CD4-positive, alpha-beta T cell treated with Interleukin-6 for 4 hours (primary cell): Measurements from ENCODE around the gene AXL.
"Not testable (repeated sequence)": the region's sequence is repeated elsewhere in the genome, so short reads cannot be mapped to it uniquely, and the experiment has no call there.

Source experiments
- DNase-seq: peaks from one replicate; pipeline ENCODE4 v3.0.0-alpha.2; 2020; ENCODE audit warnings: mixed read lengths

The AXL gene

DNA sequence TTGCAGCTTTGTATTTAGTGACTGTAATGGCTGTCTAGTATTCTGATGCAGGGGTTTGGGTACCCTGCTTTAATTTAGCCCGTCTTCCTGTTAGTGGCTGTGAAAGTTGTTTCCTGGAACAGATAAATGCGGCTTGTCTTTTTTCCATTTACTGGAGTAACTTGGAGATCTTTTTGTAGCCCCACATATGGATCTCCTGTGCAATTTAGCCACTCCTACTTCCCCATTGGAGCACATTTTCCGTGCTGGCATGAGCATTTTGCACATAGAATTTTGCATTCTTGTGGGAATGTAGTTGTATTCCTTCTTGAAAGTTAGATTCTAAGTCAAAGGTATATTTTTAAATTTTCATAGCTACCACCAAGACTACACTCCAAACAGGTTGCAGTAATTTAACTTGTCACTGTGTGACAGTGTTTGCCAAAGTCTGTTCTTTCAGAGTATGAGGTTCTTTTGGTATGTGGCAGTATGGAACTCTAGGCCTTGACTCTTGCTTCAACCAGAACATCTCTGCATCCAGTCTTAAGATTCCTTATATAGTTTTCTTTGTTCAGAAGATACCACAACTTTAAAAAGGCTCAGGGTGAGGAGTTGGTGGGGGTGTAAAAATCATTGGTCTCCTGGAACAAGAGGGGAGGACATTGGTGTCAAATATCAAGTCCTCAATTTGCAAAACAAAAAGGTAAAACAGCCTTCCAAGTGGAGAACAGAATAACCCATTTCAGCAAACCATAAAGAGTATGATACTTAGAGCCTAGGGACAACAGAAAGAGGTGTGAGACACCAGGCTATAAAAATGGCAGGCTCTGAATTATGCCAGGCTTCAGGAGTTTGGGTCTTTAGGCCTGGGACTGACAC, 69.9 kb downstream of the AXL start:
- DNase-seq = no peak

DNA sequence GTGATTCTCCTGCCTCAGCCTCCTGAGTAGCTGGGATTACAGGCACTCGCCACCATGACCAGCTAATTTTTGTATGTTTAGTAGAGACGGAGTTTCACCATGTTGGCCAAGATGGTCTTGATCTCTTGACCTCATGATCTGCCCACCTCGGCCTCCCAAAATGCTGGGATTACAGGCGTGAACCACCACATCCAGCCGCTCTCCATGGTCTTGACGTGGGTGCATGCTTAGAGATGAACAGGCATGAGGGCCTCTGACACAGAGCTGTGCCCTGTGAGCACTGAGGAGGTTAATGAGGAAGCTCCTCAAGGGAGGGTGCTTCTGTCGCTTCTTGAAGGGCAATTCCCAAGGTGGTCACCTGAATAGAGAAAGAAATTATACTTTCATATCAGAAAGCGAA, 70.8 kb downstream of the AXL start:
- DNase-seq = not testable (repeated sequence)

DNA sequence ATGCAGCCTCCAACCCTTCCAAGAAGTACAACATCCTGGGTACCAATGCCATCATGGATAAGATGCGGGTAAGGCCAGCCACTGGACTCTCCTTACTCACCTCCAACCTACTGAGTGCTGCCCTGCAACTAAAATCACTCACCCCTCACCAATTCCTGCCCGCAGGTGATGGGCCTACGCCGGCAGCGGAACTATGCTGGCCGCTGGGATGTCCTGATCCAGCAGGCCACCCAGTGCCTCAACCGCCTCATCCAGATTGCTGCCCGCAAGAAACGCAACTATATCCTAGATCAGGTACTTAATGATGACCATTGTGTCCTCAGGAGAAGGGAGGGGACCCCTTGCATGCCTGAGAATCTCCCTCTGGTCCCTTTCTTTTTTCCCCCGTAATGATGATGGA, 75.4 kb downstream of the AXL start:
- DNase-seq = no peak

DNA sequence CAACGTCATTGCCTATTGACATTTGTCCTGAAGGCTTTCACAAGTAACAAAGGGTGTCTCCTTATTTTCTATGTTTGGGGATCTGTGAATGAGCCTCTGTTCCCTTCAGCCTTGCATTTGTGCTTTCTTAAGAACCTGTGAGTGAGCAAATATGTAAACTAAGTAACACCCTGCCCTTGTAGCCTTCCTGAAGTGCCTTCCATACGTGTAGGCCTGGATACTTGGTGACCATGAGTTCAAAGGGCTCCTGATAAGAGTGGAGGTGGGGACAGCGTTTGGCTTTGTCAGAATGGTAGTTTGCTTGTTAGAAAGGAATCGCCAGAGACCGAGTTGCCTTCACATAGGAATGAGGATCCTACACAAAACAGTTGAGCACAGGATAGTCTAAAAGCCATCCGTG, 76.5 kb downstream of the AXL start:
- DNase-seq = no peak

DNA sequence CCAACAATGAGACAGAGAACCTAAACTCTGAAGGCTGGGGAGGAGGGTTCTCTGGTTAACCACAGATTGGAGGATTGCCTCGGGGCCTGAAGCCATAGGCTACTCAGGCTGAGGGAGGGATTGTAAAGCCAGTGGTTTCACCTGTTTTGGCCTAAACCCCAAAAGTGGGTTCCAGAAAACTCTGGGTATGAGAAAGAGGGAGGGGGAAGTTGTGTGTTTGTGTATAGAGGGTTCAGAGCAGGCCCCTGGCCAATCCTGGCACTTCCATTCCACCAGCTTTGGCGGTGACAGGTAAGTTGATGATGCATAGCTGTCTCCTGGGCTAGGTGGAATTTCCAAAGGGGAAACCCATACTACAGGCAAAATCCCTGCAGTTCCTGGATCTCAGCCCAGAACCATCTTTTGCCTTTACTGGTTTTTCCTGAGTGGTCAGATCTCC, 77.4 kb downstream of the AXL start:
- no peak for DNase-seq

DNA sequence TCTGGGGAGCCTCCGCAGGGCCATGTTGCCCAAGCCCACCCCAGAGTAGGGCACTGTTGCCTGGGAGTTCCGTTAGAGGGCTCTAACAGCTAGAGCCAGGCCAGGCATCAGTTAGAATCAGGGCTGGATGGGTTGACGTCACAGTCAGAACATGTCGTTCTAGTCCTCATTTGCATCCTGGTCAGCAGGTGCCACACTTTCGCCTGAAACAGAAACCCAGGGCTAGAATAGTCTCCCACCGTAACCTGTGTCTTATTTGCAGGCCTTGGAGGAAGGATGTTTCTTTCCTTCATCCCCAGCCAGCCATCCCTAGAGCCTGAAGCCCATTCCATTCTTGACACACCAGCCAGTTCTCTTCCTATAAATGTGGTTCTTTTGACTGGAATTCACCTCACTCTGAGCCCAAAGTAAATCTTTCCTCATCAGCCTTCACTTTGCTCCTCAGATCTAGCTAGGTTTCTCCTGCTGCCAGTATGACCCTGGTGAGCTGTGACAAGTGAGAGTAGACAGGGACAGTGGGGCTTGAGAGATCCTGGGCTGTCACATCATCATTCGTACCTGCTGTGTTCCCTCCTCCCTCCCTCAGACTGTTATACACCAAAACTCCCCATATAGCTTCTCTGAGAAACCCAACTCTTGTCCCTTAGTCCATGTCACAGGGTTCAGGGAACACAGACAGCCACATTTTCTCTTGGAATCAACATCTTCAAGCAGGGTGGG, 78.8 kb downstream of the AXL start:
- DNase-seq = no peak

DNA sequence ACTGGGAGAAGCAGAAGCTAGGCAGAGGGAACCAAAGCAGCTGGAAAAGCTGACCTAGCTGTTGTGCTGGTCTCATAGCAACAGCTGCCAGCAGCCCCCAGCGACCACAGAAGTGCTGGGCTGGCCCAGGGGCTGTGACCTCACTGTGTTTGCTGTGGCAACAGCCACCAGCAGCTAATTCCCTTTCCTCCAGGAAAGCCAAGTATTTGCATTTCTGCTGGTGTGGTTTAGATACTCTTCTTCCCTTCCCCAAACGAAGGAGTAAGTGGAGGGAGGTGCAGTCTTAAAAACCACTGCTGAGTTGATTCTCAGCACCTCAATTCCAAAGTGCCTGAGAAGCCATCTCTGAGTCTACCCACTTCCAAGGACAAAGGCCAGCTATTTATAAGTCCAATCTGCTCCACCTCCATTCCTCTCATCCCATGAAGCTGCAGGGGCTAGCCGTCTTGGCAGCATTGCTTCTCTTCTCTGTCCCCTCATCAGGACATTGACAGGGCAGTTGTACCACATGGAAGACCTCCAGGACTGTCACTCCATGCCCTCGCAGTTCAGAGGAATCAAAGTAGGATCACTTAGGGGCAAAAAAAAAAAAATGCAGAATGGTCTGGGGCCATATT, 79.4 kb downstream of the AXL start:
- DNase-seq = peak; percentile 36

DNA sequence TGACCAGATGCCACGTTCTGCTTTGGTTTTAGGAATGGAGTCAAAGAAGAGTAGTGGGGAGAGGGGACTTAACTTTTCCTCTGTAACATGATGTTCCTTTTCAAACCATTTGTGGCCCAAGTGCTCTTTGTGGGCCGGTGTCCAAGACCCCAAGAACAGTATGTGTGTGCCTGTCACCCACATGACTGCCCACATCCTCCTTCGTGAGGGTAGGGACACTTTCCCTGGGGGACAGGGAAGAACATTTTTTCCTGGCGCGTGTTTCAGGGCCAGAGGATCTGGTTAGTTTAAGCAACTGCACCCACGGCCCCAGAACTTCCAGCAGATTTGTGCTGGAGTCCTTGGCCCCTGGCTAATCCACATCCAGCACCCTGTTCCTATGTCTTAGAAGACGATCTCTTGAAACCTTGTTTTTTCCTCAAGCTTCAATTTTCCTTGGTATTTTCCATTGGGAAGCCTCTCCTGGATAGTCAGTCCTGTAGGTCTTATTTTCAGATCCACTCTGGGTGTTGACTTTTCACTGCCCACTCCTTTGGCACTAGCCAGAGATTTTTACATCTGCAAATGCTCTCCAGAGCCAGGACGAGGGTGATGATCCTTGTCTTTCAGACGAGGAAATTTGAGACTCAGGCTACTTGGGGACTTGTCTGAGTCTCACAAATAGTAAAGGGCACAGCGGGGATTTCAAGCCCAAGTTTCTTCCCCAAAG, 80.2 kb downstream of the AXL start:
- no peak for DNase-seq

DNA sequence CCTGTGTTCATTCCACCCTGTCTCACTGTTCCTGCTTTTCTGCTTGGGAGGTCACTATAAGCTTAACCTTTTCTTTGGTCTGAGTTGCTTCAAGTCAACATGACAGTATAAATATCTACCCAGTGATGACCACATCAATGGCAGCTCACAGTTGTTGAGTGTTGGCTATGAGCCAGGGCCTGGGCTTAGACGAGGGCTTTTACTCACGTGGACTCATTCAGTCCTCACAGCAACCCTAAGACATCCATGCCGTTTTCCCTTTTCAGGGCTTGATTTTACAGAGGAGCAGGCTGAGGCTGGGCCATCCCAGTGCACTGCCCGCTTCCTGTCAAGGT, 80.7 kb downstream of the AXL start:
- DNase-seq = peak; percentile 68

DNA sequence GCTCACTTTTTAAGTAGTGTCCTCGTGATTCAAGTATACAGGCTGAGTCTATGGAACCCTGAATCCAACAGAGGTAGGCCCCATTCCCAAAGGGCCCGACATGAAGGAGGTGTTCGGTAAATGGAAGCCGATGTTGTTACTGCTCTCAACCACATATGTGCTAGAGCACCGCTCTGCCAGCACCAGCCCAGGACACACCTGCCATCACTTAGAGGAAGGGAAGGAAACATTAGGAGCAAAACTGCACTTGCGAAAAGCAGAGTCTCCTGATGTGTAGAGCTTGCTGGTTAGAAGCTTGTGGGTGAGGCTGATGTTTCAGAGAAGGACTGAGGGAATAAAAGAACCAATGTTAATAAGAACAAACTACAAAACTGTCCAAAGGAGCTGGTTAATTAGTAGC, 81.5 kb downstream of the AXL start:
- DNase-seq = no peak

DNA sequence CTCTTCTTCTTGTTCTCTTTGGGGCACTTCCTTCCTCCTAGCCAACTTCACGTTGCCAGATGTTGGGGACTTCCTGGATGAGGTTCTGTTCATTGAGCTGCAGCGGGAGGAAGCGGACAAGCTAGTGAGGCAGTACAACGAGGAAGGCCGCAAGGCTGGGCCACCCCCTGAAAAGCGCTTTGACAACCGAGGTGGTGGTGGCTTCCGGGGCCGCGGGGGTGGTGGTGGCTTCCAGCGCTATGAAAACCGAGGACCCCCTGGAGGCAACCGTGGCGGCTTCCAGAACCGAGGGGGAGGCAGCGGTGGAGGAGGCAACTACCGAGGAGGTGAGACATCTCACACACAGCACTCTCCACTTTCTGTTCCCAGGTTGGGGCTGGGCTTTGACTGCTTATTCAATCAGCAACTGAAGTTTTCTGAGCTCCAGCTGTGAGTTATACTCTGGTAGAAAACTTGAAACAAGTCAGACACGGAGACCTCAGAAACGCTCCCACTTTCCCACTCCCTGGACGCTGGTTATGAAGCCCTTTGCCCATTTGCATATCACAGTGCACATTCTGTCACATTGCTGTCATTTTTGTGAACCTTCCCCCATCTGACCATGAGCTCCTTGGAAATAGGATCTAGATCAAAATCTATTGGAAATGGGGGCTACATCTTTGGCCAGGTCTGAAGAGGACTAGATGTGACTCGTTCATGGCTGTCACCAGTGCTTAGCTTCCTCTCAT, 83.8 kb downstream of the AXL start:
- DNase-seq = peak; percentile 62

DNA sequence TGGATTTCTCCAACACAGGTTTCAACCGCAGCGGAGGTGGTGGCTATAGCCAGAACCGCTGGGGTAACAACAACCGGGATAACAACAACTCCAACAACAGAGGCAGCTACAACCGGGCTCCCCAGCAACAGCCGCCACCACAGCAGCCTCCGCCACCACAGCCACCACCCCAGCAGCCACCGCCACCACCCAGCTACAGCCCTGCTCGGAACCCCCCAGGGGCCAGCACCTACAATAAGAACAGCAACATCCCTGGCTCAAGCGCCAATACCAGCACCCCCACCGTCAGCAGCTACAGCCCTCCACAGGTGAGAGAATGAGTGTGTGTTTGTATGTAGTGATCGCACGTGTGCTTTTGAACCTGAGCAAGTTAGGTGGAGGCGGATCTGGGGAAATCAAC, 84.9 kb downstream of the AXL start:
- peak; percentile 31 for DNase-seq

DNA sequence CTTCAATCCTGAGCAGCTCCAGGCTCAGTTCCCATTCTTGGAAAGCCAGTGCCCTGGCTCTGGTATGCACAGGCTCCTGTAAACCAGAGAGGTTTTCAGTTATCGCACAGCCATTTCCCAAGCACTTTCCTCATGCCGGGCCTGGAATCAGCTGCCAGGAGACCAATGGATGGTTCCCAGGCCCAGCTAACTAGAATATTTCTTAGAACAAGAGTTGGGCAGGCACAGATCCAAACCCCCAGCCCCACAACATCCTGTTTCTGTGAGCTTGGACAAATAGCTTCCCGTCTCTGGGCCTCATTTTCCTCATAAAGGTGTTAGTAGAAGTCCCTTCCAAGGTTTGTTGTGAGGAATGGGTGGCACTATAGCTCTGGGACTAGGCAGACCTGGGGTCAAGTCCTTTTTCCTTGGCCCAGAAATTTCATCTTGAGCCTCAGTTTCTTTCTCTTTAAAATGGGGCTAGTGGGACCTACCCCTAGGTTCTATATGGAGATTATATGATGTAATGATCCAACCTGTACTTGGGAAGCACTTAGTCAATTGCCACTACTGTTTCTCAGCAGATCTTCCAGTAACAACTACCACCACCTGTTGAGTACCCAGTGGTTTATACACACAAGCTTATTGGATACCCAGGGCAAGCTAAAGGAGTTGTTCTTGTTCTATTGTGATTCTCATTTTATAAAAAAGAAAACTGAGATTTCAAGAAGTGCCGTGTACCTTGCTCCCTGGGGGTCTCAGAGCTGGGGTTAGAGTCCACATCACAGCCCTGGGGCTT, 85.9 kb downstream of the AXL start:
- DNase-seq = no peak

DNA sequence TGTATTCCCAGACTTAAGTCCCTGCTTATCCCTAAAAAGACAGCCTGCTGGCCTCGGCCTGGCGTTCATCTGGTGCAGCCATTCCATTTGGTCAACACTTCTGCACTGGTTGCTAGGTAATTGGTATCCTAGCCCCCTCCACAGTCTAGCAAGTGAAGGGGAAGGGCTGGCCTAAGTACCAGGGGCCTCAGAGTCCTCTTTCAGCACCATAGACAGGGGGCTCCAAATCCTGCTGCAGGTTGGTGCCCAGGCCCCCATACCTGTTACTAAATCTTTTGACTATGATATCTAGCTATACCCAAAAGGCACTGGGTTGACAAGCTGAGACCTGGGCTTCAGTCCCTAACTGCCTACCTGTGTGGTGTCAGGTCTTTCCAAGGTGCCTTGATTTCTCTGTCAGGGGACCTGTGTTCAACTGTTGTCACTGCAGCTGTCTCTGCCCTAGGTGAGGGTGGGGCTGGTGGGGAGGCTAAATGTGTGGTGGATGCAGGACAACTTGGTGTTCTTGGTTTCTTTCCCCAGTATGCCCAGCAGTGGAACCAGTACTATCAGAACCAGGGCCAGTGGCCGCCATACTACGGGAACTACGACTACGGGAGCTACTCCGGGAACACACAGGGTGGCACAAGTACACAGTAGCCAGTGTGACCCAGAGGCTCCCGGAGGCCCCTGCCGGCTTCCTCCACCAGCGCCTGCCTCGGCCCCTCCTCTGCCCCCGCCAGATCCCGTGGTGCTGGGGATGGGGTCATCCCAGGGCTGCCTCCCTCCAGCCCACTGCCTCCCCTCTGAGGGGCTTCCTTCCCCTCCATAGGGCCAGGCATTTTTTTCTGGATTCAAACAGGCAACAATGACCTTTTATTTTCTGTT, 87.1 kb downstream of the AXL start:
- DNase-seq = no peak

DNA sequence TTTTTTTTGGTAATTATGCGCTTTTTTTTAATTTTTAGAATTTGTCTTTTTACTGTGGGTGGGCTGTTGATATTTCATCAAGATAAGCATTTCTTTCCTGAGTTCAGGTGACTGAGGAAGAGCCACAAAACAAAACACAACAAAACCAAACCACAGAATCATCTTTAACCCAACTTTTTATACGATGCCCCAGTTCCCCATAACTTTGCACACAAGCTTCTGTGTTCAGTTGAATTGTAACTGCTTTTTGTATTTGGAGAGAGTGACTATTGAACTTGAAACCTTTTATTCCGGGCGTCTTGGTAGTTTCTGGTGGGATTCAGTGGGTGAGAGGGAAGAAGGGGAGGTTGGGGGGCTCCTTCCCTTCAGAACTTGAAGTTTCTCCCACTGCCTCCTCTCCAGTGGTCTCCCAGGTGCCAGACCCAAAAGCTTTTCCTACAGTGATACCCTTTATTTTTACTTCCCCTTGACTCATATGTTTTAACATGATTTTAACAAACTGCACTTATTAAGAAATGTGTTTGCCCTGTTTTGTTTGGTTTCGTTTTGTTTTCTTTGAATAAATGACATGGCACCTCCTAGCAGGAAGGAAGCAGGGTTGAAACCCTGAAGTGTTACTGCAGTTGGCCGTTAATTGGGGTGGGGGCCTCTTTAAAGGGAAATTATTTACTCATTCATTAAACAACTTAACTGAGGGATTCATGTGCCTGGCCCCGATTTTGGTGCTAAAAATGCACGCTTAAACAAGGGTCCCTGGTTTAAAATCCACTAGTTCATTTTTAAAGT, 88.3 kb downstream of the AXL start:
- DNase-seq = peak; percentile 33

DNA sequence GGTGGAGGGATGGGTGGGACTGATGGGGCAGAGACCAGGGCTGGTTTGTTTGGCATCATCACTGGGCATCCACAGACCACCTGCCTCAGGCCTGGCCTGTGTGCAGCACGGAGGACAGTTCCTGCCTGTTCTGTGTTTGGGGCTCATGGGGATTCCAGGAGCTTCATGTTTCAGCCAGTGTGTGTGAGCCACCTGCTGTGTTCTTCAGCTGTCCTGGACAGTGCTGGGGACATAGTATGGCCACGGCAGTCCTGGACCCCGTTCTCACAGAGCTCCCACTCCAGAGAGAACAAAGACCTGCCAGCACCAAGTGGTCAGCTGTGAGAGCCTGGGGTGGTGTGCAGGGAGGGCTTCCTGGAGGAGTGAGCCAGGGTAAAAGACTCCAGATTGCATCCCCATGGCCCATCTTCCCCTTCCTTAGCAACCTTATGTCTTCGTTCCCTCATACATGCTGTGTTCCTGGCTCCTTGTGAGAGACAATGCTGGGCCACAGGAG, 89.0 kb downstream of the AXL start:
- no peak for DNase-seq

DNA sequence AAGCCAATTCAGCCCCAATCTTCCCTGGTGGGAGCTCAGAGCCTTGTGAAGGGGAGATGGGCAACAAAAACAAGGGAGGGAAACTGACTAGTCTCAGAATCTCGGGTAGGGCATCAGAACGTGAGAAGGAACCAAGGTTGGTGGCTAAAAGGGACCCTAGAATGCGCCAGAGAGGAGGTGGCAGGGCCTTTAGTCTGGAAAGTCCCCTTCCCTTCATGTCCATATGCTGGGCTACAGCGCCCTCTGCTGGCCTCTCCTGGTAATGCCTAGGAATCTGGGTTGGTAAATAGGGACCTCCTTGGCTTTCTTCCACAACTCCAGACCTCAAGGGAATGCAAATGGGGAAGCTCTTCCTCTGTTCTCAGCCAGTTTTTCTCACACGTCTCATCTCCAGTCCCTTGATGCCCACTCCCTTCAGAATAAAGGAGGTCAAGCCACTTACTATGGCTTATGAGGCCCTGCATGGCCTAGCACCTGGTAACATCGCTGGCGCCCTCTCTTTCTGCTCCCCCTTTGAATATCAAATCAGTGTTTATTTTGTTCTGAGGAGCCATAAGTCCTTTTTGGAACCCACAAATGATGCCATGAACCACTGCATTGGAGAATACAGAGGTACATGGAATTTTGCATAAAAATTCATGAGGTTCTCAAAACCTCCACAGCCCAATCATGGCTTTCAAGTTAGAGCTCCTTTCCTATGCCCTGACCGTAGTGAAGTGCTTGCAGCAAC, 89.6 kb downstream of the AXL start:
- peak; percentile 92 for DNase-seq

DNA sequence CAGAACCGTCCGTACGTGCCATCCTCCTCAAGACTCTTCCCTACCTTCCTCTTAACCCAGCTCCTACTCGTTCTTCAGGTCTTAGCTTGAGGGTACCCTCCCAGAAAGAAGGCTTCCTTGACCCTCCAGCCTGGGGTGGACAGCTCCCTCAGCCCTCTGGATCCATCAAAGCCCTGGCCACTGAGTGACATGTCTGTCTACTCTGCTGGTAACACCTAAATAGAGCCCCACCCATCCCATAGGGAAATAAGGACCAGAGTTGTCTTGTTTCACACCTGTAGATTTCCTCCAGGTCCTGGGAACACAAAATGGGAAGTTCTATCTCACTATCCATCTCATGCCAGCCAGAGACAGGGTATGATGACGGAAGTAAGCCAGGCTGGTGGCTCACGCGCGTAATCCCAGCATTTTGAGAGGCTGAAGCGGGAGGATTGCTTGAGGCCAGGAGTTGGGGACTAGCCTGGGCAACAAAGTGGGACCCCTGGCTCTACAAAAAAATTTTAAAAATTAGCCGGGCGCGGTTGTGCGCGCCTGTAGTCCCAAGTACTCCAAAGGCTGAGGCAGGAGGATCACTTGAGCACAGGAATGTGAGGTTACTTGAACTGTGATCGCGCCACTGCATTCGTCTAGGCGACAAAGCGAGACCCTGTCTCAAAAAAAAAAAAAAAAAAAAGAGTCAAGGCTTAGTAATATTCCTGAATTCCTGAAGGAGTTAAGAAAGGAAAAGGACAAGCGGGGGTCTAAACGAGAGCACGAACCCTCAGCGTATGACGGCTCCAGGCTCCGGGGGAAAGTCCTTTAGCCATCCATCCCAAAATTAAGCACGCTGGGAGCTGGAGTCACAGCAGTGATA, 90.4 kb downstream of the AXL start:
- peak; percentile 24 for DNase-seq
